GM12865 (cell line): ENCODE results near the gene MGAT2.

Experiments used
- DNase-seq: peaks from one replicate; pipeline ENCODE4 v3.0.0; 2010; ENCODE audit warnings: low read depth
- H3K4me3 ChIP-seq: 2 replicates; pipeline ENCODE4 v1.5.1; 2011; ENCODE audit warnings: mild to moderate bottlenecking, low read depth, low read length, control low read depth
- TF ChIP-seq, protein P1 (sequence below): IDR thresholded peaks from 2 replicates; pipeline ENCODE4 v1.5.1; 2011; ENCODE audit warnings: low read length, control low read depth, low read depth, inconsistent platforms; ENCODE audit not compliant: insufficient read depth; ENCODE audit errors: missing control alignments

The MGAT2 gene

DNA sequence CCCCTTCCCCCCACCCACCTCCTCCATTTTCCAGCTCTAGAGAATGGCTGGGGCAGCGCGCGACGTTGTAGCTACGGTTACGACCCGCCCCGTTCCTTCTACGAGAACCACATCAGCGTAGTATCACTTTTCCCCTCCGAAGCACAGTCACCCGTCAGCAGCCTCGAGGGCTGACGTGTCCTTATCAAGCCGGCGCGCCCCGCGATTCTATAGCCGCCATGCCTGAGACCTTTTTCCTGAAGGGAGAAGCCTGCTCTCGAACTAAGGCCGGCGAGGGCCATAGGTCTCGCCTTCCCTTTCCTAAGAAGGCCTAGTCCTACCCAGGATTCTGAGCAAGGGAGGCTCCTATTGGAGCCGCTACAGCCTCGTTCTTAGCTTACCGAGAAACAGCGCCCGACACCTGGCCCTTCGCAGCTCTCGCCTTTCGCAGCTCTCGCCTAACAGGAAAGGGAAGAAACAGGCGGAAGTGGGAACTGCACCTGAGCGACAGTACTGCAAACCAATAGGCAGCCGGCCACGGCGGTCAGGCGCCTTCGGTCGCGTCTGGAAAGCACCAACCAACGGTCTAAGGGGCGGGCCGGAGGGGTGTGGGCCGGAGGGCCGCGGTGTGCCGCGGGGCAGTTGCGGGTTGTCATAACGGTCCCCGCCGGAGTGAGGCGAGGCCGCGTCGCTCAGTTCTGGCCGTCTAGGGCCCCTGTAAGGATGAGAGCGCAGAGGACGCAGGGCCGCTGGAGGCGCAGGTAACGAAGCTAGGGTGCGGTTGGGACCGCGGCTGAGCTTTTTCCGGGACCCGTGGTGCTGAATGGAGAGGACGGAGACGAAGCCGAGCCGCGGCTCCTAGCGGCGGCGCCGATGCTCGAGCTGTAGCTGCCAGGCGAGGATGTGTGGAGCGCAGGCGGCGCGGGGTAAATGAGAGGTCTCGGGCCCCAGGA lies at the start of gene MGAT2, which contains the start of gene RPL36AL:
Gene MGAT2, plus strand, starts transcription at position 618 of the 932 bp plus-strand sequence. CDS start 470 bp downstream, outside the sequence.
Gene RPL36AL, minus strand, starts transcription at position 445 of the 932 bp plus-strand sequence. CDS start 1,522 bp downstream, outside the sequence.
- H3K4me3 ChIP-seq: peak within 1 kb of the TSS; percentile 98
- TF ChIP-seq, protein P1, sequence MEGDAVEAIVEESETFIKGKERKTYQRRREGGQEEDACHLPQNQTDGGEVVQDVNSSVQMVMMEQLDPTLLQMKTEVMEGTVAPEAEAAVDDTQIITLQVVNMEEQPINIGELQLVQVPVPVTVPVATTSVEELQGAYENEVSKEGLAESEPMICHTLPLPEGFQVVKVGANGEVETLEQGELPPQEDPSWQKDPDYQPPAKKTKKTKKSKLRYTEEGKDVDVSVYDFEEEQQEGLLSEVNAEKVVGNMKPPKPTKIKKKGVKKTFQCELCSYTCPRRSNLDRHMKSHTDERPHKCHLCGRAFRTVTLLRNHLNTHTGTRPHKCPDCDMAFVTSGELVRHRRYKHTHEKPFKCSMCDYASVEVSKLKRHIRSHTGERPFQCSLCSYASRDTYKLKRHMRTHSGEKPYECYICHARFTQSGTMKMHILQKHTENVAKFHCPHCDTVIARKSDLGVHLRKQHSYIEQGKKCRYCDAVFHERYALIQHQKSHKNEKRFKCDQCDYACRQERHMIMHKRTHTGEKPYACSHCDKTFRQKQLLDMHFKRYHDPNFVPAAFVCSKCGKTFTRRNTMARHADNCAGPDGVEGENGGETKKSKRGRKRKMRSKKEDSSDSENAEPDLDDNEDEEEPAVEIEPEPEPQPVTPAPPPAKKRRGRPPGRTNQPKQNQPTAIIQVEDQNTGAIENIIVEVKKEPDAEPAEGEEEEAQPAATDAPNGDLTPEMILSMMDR: no peak
- peak; percentile 99 for DNase-seq

DNA sequence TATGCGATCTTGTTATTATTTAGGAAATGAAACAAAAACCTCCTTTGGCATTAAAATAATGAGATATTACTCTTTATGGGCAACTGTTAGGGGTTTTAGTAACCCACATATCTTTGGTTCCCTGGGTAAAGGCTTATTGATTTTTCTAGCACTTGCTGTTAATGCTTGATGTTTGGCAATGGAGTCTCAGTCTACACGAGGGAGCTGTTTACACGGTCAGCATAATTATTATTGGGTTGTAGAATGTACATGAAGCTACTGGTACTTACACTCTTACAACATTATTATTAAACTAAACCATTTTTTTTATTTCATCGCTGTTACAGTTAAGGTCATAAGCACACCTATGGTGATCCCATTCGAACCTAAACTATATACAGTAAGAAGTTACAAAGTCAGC lies 46.6 kb upstream of the MGAT2 start:
- TF ChIP-seq, protein P1: no peak

DNA sequence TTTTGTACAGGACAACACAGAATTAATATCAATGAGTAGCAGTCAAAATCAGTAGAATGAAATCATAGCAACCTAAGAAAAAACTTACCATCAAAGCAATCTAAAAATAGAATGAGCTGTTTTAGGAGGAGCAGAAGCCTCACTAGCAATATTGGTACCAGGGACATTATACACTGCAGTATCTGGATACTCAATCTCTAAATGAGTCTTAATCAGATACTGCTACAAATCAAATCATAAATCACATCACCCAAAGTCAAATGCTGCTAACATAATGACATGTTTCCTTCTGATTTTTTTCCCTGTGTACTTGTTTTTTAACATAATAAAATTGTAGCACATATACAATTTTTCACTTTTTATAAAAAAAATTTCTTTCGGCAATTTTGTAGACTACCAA lies 42.5 kb upstream of the MGAT2 start:
- DNase-seq: no peak
- TF ChIP-seq, protein P1: no peak
- H3K4me3 ChIP-seq: no peak overlapping the region

More for the DNA sequence above, 46.6 kb upstream of the MGAT2 start:
- no peak for DNase-seq
- H3K4me3 ChIP-seq: no peak overlapping the region

DNA sequence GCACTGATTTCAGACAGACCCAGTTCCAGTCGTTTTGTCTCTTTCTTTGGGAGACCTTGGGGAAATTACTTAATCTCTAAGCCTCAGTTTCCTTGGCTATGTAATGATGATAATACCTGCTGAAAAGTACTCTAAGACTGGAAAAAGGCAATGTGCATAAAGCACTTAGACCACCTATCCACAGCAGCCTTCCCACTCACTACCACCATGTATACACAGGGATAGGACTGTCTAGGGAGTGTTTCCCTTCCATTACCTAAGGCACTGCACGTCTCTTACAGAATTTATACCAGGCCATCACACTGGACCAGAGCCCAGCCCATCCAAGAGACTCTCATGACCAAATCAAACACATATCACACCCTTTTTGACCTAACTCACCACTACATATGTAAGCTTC lies 40.8 kb upstream of the MGAT2 start:
- no peak for DNase-seq

DNA sequence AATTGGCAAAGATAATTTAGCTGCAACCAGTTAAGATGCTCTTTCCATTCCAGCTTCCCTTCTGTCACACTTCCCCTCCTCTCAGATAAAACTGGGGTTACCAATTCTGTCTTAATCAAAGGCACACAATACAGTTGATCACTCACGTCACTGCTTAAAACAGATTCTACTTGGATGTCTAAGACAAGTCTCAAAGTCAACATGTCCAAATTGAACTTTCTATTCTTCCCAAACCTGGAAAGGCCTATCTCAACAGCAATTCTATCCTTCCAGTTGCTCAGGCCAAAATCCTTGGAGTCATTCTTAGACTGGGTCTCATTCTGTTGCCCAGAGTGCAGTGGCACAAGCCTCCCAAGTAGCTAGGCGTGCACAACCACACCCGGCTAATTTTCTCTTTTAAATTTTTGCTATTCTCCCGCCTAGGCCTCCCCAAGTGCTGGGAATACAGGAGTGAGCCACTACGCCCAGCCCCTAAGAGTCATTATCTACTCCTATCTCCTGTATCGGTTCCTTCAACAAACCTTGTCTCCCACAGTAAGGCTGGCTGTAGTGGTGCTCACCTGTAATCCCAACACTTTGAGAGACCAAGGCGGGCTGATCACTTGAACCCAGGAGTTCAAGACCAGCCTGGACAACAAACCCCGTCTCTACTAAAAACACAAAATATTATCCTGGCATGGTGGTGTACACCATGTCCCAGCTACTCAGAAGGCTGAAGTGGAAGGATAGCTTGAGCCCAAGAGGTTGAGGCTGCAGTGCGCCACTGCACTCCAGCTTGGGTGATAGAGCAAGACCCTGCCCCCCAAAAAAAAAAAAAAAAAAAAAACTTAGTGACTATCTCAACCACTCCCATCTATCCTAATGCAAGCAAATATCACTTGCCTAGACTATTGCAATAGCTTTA lies 39.1 kb upstream of the MGAT2 start:
- DNase-seq: no peak
- H3K4me3 ChIP-seq: no peak overlapping the region
- TF ChIP-seq, protein P1: no peak

More for the DNA sequence above, 40.8 kb upstream of the MGAT2 start:
- TF ChIP-seq, protein P1: no peak
- H3K4me3 ChIP-seq: no peak overlapping the region

DNA sequence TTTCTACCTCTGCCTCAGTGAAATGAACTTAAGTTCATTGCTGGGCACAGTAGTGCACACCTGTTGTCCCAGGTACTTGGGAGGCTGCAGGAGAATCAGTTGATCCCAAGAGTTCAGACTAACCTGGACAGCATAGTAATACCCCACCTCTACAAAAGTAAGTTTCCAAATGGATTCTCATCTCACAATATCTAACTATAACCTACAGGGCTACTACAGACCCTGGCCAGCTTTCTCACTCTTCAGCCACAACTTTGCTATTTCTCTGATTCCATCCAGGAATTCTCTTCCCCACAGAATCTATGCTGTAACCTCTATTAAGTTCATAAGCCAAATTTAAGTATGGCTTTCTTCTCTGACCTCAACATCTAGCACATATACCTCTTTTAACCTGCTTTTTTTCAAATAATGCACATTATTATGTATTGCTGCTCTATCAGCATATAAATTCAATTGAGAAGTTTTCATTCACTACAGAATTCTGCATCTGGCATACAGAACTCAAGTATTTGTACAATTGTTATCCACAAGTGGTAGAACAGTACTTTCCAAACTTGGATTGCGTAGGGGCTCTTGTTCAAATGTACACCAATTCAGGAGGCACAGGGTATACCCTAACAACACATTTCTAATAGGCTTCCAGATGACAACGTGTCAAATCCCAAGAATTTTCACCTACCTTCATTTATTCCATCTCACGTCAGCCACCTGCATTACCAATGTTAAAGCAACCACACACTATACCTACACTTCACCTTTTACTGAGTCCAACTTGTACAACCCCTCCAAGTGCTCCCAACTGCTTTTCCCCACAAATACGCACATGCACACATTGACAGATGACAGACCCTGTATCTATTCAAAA lies 38.3 kb upstream of the MGAT2 start:
- no peak for DNase-seq
- no peak overlapping the region for H3K4me3 ChIP-seq
- TF ChIP-seq, protein P1: no peak
